Keratinocyte (primary cell): ENCODE data around the gene PRRC2C. TPM values are rescaled to one million over a fixed set of nuclear protein-coding genes. Genes with fewer than 3 reads are reported as not detected.

Source experiments
- DNase-seq: peaks from one replicate; pipeline ENCODE4 v3.0.0-alpha.2; 2011; ENCODE audit warnings: low read depth, missing footprints, low spot score
- FAIRE-seq: peaks from 2 replicates; lab custom pipeline; 2011; peaks lifted over from hg19 to GRCh38; lab: Jason Lieb, UNC
- H2AFZ ChIP-seq: 2 replicates; pipeline ENCODE4 v1.6.0; 2012; ENCODE audit warnings: low read length, control low read depth, inconsistent platforms; ENCODE audit not compliant: control insufficient read depth
- H3K27ac ChIP-seq: 2 replicates; pipeline ENCODE4 v1.5.1; 2011; ENCODE audit warnings: low read length; ENCODE audit not compliant: control insufficient read depth, insufficient read depth
- H3K27me3 ChIP-seq: 3 replicates; pipeline ENCODE4 v1.6.0; 2011; ENCODE audit warnings: low read length; ENCODE audit not compliant: control insufficient read depth, insufficient read depth; ENCODE audit errors: extremely low read depth
- H3K36me3 ChIP-seq, 2 experiments: 2 replicates in 1 of 2; 3 replicates in 1 of 2; pipeline ENCODE4 v1.5.1; 2011; ENCODE audit warnings: low read length in 2 of 2, mild to moderate bottlenecking in 1 of 2; ENCODE audit not compliant: control insufficient read depth in 2 of 2, insufficient read depth in 2 of 2; ENCODE audit errors: extremely low read depth in 1 of 2
- H3K4me1 ChIP-seq: 3 replicates; pipeline ENCODE4 v1.5.1; 2011; ENCODE audit warnings: low read length; ENCODE audit not compliant: control insufficient read depth, insufficient read depth; ENCODE audit errors: extremely low read depth
- H3K4me2 ChIP-seq: 3 replicates; pipeline ENCODE4 v1.6.0; 2011; ENCODE audit warnings: low read depth, low read length; ENCODE audit not compliant: control insufficient read depth, insufficient read depth; ENCODE audit errors: extremely low read depth
- H3K4me3 ChIP-seq, 3 experiments: fragments of 200-600 bp in 1 of 3; sonication (generic) in 1 of 3; 2 replicates in 2 of 3; 3 replicates in 1 of 3; pipeline ENCODE4 v1.5.1; 2011 to 2016; ENCODE audit warnings: low read length in 3 of 3, mild to moderate bottlenecking in 3 of 3, control low read depth in 2 of 3, inconsistent platforms in 1 of 3, low read depth in 1 of 3, mixed read lengths in 1 of 3, mixed run types in 1 of 3, moderate library complexity in 1 of 3; ENCODE audit not compliant: control insufficient read depth in 2 of 3, insufficient read depth in 2 of 3; ENCODE audit errors: extremely low read depth in 1 of 3
- H3K79me2 ChIP-seq: 2 replicates; pipeline ENCODE4 v1.6.0; 2012; ENCODE audit warnings: low read length; ENCODE audit not compliant: control insufficient read depth, insufficient read depth
- H3K9ac ChIP-seq: 3 replicates; pipeline ENCODE4 v1.6.0; 2011; ENCODE audit warnings: low read length; ENCODE audit not compliant: control insufficient read depth, insufficient read depth; ENCODE audit errors: extremely low read depth
- H3K9me1 ChIP-seq: 3 replicates; pipeline ENCODE4 v1.6.0; 2011; ENCODE audit warnings: low read length; ENCODE audit not compliant: control insufficient read depth, insufficient read depth; ENCODE audit errors: extremely low read depth
- H3K9me3 ChIP-seq: 2 replicates; pipeline ENCODE4 v1.5.1; 2012; ENCODE audit warnings: low read depth, low read length; ENCODE audit not compliant: control insufficient read depth
- H4K20me1 ChIP-seq: 3 replicates; pipeline ENCODE4 v1.6.0; 2011; ENCODE audit warnings: low read length; ENCODE audit not compliant: control insufficient read depth, insufficient read depth; ENCODE audit errors: extremely low read depth
- EZH2 ChIP-seq: IDR thresholded peaks from one replicate; pipeline ENCODE4 v1.6.1; 2012; ENCODE audit warnings: inconsistent platforms, mild to moderate bottlenecking, low read length, moderate library complexity
- dilution Hi-C: fragments of 300-500 bp; cut with MboI; formaldehyde crosslinking; loops from one replicate; pipeline ENCODE4 v1.7.0; 2020; ENCODE audit warnings: low sequenced_read_pairs; ENCODE audit not compliant: extremely low pct_ligation_motif_present
- polyA plus RNA-seq, 5 experiments: library from polyadenylated mRNA; depleted of rRNA in 3 of 5; stranded (reverse) in 3 of 5; stranded (forward) in 1 of 5; unstranded in 1 of 5; fragments of >200 nt; gene quantifications; 1 replicate in 1 of 5; 2 replicates in 3 of 5; 3 replicates in 1 of 5; pipeline versions ENCODE4 v1.2.1 to v1.2.3, GENCODE V29; 2011 to 2012; ENCODE audit warnings: missing spikeins in 2 of 5, low read depth in 1 of 5, low replicate concordance in 1 of 5
- TF ChIP-seq, protein P1 (sequence below), 3 experiments: IDR thresholded peaks in 1 of 3; conservative IDR thresholded peaks in 1 of 3; optimal IDR thresholded peaks in 1 of 3; 2 replicates in 2 of 3; 3 replicates in 1 of 3; pipeline versions ENCODE3 to v1.5.1; 2011; ENCODE audit warnings: low read length in 3 of 3, mild to moderate bottlenecking in 3 of 3, moderate library complexity in 2 of 3, control low read depth in 1 of 3, inconsistent platforms in 1 of 3; ENCODE audit not compliant: insufficient read depth in 2 of 3; ENCODE audit errors: extremely low read depth in 1 of 3

PRRC2C gene
- polyA plus RNA-seq, 1 donor (not counting 4 experiments of a cell fraction or from before 2014, with no cell fraction given), result 88.6 TPM

DNA sequence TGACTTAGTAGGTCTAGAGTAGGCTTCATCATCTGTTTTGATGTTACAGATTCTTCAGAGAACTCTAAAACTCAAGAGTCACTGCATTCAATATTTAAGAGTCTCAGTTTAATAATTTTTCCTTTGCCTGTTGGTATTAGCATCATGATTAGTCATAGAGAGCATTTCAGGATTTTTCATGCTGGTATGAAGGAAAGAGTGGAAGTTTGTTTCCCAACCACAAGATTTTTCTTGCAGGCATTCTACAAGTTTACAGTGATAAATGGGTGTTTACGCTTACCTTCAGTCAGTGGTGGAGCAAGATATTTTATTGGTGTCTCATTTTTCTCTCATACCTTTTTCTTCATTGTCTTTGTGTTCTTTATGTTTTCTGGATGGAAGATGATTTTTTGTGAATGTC is 78.3 kb downstream of the PRRC2C start:
- no peaks in the 10 kb centered on the region for H4K20me1 ChIP-seq
- no peaks in the 10 kb centered on the region for H3K27me3 ChIP-seq
- H3K4me3 ChIP-seq, result no peak overlapping the region
- no peak overlapping the region for H3K4me2 ChIP-seq
- H3K27ac ChIP-seq, result no peak overlapping the region
- TF ChIP-seq, protein P1, sequence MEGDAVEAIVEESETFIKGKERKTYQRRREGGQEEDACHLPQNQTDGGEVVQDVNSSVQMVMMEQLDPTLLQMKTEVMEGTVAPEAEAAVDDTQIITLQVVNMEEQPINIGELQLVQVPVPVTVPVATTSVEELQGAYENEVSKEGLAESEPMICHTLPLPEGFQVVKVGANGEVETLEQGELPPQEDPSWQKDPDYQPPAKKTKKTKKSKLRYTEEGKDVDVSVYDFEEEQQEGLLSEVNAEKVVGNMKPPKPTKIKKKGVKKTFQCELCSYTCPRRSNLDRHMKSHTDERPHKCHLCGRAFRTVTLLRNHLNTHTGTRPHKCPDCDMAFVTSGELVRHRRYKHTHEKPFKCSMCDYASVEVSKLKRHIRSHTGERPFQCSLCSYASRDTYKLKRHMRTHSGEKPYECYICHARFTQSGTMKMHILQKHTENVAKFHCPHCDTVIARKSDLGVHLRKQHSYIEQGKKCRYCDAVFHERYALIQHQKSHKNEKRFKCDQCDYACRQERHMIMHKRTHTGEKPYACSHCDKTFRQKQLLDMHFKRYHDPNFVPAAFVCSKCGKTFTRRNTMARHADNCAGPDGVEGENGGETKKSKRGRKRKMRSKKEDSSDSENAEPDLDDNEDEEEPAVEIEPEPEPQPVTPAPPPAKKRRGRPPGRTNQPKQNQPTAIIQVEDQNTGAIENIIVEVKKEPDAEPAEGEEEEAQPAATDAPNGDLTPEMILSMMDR (optimal IDR thresholded peaks at IDR 0.05 in 1 of 3, IDR thresholded peaks at IDR 0.05 in 1 of 3, conservative IDR thresholded peaks at IDR 0.05 in 1 of 3; ENCODE audit: extremely low read depth in 1 of 3, insufficient read depth in 2 of 3, low read length in 3 of 3), result no peak
- TF ChIP-seq EZH2, result no peak
- H3K9me1 ChIP-seq, result no peaks in the 10 kb centered on the region
- DNase-seq (no peak), FAIRE-seq (no peak)
- no peak overlapping the region for H3K9ac ChIP-seq
- peaks cover 6% of the 10 kb centered on the region for H3K4me1 ChIP-seq
- dilution Hi-C loops, result no loop called here
- peaks cover 4% of the 10 kb centered on the region for H3K79me2 ChIP-seq
- H2AFZ ChIP-seq, result no peak overlapping the region
- H3K9me3 ChIP-seq, result no peaks in the 10 kb centered on the region
- H3K36me3 ChIP-seq, result peaks cover 26 to 33% of the 10 kb centered on the region in 2 experiments

DNA sequence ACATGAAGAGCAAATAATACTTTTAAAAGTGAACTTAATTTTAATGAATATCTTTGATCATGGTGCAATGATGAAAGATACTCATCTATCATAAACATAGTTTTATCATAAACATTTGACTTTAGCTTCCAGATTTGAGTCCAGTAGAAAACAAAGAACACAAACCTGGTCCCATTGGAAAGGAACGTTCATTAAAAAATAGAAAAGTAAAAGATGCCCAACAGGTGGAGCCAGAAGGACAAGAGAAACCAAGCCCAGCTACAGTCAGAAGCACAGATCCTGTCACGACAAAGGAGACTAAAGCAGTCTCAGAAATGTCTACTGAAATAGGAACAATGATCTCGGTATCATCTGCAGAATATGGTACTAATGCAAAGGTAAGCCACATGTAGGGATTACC is 81.1 kb downstream of the PRRC2C start:
- Histone ChIP-seq H3K36me3 (peaks cover 19 to 40% of the 10 kb centered on the region in 2 experiments), H3K9me1 (no peaks in the 10 kb centered on the region), H3K27me3 (no peaks in the 10 kb centered on the region), H3K4me2 (no peak overlapping the region), H3K27ac (no peak overlapping the region), H3K4me3 (no peak overlapping the region), H3K9me3 (no peaks in the 10 kb centered on the region), H3K9ac (no peak overlapping the region), H2AFZ (no peak overlapping the region), H4K20me1 (no peaks in the 10 kb centered on the region), H3K4me1 (peaks cover 6% of the 10 kb centered on the region), H3K79me2 (peaks cover 7% of the 10 kb centered on the region)
- FAIRE-seq (no peak), DNase-seq (no peak)
- dilution Hi-C loops, result no loop called here
- TF ChIP-seq, protein P1 (optimal IDR thresholded peaks at IDR 0.05 in 1 of 3, IDR thresholded peaks at IDR 0.05 in 1 of 3, conservative IDR thresholded peaks at IDR 0.05 in 1 of 3; ENCODE audit: extremely low read depth in 1 of 3, insufficient read depth in 2 of 3, low read length in 3 of 3), result peak in 1 of 3 experiments; percentile 11
- no peak for TF ChIP-seq EZH2
